Karpas-422 (cell line): ENCODE data around the gene REPS1. TPM values are rescaled to one million over a fixed set of nuclear protein-coding genes. Genes with fewer than 3 reads are reported as not detected.

Experiments
- DNase-seq: peaks from one replicate; pipeline ENCODE4 v3.0.0-alpha.2; 2015
- H2AFZ ChIP-seq: fragments of 200-600 bp; sonication (generic); 2 replicates; pipeline ENCODE4 v1.6.1; 2014; ENCODE audit warnings: antibody characterized with exemption, low read length, mixed read lengths
- H3K27ac ChIP-seq: fragments of 200-600 bp; sonication (generic); 2 replicates; pipeline ENCODE4 v1.5.1; 2014; ENCODE audit warnings: mild to moderate bottlenecking, low read length, moderate library complexity
- H3K27me3 ChIP-seq: fragments of 200-600 bp; sonication (generic); 2 replicates; pipeline ENCODE4 v1.6.1; 2014; ENCODE audit warnings: low read length, mixed read lengths
- H3K36me3 ChIP-seq: fragments of 200-600 bp; sonication (generic); 2 replicates; pipeline ENCODE4 v1.6.1; 2014; ENCODE audit warnings: low read length, mixed read lengths; ENCODE audit not compliant: insufficient read depth
- H3K4me1 ChIP-seq: fragments of 200-600 bp; sonication (generic); 2 replicates; pipeline ENCODE4 v1.6.1; 2014; ENCODE audit warnings: mild to moderate bottlenecking, low read length, mixed read lengths
- H3K4me2 ChIP-seq: fragments of 200-600 bp; sonication (generic); 2 replicates; pipeline ENCODE4 v1.6.1; 2014; ENCODE audit warnings: low read length, low read depth, mild to moderate bottlenecking; ENCODE audit not compliant: poor library complexity, severe bottlenecking
- H3K4me3 ChIP-seq: fragments of 200-600 bp; sonication (generic); 2 replicates; pipeline ENCODE4 v1.5.1; 2014; ENCODE audit warnings: mild to moderate bottlenecking, antibody characterized with exemption, low read length, mixed read lengths
- H3K79me2 ChIP-seq: fragments of 200-600 bp; sonication (generic); 2 replicates; pipeline ENCODE4 v1.6.1; 2014; ENCODE audit warnings: mild to moderate bottlenecking, low read length, mixed read lengths
- H3K9ac ChIP-seq: fragments of 200-600 bp; sonication (generic); 2 replicates; pipeline ENCODE4 v1.6.0; 2014; ENCODE audit warnings: low read length
- H3K9me2 ChIP-seq: fragments of 200-600 bp; sonication (generic), shearing (Covaris generic); replicated peaks from 2 replicates; pipeline ENCODE4 v1.6.0; 2014; ENCODE audit warnings: mild to moderate bottlenecking, low read length, moderate library complexity; ENCODE audit not compliant: insufficient read depth
- H3K9me3 ChIP-seq: fragments of 300-700, 200-600 bp; sonication (generic); 2 replicates; pipeline ENCODE4 v1.6.1; 2014; ENCODE audit warnings: low read length, mixed read lengths
- H4K20me1 ChIP-seq: fragments of 200-600 bp; sonication (generic); 2 replicates; pipeline ENCODE4 v1.6.1; 2014; ENCODE audit warnings: mild to moderate bottlenecking, antibody characterized with exemption, low read length, low read depth; ENCODE audit not compliant: insufficient read depth
- total RNA-seq: library from RNA; depleted of rRNA; stranded (reverse); fragments of >200 nt; shearing (Covaris generic); gene quantifications from 2 replicates; pipeline ENCODE4 v1.2.3, GENCODE V29; 2014; ENCODE audit warnings: low replicate concordance

REPS1 gene
- total RNA-seq, 1 experiment from 2014 or later, result 82.6 TPM

DNA sequence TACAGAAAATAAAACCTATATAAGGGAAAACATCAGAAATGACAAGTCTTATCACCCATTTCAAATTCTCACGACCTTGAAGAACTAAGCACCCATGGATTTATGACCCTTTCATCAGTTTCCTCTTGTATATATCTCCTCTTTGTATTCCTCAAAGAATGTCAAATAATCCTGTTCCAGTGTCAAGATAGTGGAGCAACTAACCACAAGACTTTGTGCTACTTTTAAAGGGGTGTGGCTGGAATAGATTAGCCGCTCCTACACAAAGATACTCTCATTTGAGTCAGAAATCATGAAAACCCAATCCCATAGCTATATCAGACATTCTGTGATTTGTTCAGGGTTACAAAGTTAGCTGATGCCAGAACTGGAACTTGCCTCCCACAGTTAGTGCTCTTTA is 6.6 kb downstream of the REPS1 start:
- Histone ChIP-seq H3K4me1 (peaks cover 58% of the 10 kb centered on the region), H3K9me3 (no peaks in the 10 kb centered on the region), H3K4me2 (no peak overlapping the region), H3K9me2 (no peaks in the 10 kb centered on the region), H2AFZ (no peak overlapping the region), H4K20me1 (peaks cover 43% of the 10 kb centered on the region), H3K9ac (no peak overlapping the region), H3K4me3 (no peak overlapping the region), H3K79me2 (peaks cover 100% of the 10 kb centered on the region), H3K36me3 (no peaks in the 10 kb centered on the region), H3K27me3 (no peaks in the 10 kb centered on the region), H3K27ac (no peak overlapping the region)
- DNase-seq, result no peak

DNA sequence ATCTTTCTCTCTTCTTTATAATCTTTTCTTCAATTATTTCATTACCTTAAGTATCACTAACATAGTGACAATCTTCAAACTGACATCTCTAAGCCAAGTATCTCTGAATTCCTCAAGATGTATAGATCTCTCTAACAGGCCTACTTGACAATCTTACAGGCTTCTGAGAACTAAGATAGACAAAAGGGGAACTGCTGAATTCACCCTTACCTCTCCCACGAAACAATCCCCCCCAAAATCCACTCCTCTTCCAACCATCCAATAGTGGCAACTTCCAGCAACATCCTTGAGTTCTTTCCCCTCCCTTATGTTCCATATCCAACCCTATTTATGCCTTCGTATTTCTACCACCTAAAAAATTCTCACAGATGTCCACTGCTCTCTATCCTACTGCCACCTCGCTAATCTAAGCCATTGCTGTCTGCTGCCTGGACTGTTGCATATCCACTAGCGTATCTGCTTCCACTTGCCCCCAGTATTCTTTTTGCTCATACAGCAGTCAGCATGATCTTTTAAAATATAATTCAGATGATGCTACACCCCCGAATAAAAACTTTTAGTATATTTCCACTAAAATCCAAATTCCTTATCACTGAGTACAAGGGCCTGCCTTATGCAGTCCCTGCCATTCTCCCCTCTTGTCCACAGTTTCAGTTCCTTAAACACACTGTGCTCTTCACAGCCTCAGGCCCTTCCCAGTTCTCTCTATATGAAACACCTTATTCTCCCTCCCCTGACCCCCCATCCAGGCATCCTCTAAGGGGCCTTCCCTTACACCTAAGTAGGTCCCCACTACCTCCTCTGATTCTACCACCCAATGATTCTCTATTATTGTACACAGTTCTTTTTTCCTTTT is 8.0 kb downstream of the REPS1 start:
- H3K9me3 ChIP-seq, result no peaks in the 10 kb centered on the region
- H3K4me3 ChIP-seq, result no peak overlapping the region
- peaks cover 100% of the 10 kb centered on the region for H3K79me2 ChIP-seq
- no peak for DNase-seq
- no peak overlapping the region for H3K9ac ChIP-seq
- no peaks in the 10 kb centered on the region for H3K27me3 ChIP-seq
- H3K36me3 ChIP-seq, result no peaks in the 10 kb centered on the region
- no peaks in the 10 kb centered on the region for H3K9me2 ChIP-seq
- no peak overlapping the region for H2AFZ ChIP-seq
- no peak overlapping the region for H3K4me2 ChIP-seq
- H4K20me1 ChIP-seq, result peaks cover 36% of the 10 kb centered on the region
- no peak overlapping the region for H3K27ac ChIP-seq
- peaks cover 47% of the 10 kb centered on the region for H3K4me1 ChIP-seq

DNA sequence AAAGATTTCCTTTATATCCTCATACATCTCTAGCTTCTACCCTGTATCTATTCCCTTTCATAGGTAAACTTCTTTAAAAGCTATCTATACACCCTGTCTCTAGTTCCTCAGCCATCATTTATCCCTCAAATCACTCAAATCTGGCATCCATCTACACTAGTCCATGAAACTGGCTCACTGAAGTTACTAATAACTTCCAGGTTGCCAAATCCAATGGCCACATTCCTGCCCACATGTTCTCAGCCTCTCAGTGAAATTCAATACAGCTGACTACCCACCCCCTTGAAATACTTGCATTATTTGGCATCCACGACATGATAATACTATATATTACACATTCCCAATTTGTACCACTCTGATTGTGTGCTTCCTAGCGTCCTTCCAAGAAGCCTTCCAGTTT is 8.7 kb downstream of the REPS1 start:
- Histone ChIP-seq H3K4me1 (peaks cover 41% of the 10 kb centered on the region), H4K20me1 (peaks cover 31% of the 10 kb centered on the region), H3K27me3 (no peaks in the 10 kb centered on the region)

DNA sequence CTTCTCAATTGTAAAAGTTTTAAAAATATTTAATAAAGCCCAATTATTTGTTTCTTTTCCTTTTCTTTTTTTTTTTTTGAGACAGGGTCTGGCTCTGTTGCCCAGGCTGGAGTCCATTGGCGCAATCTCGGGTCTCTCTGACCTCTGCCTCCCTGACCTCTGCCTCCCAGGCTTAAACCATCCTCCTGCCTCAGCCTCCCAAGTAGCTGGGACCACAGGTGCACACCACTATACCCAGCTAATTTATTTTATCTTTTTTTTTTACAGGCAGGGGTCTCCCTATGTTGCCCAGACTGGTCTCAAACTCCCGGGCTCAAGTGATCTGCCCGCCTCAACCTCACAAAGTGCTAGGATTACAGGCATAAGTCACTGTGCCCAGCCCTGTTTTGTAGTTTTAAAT is 9.8 kb downstream of the REPS1 start:
- no peak for DNase-seq
- peaks cover 100% of the 10 kb centered on the region for H3K79me2 ChIP-seq
- no peaks in the 10 kb centered on the region for H3K36me3 ChIP-seq

More for the DNA sequence above, 8.7 kb downstream of the REPS1 start:
- Histone ChIP-seq H2AFZ (no peak overlapping the region), H3K27ac (no peak overlapping the region), H3K4me2 (no peak overlapping the region), H3K9me3 (no peaks in the 10 kb centered on the region), H3K9me2 (no peaks in the 10 kb centered on the region), H3K36me3 (no peaks in the 10 kb centered on the region), H3K4me3 (no peak overlapping the region), H3K9ac (no peak overlapping the region), H3K79me2 (peaks cover 100% of the 10 kb centered on the region)
- no peak for DNase-seq

DNA sequence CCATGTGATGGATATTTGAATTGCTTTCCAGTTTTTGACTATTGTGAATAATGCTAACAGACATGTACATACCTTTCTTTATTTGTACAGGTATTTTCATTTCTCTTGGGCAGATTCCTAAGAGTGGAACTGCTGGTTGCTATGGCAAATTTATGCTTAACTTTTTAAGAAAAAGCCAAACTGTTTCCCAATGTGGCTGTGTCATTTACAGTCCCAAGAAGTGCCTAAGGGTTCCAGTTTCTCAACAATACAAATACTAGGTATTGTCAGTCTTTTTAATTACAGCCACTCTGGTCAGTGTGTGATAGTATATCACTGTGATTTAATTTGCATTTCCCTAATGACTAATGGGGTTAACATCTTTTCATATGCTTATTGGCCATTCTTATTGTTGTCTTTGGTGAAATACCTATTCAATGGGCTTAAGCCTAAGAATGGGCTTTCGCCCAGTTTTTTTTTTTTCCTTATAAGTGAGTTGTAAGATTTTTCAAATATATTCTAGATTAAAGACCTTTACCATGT is 10.3 kb downstream of the REPS1 start:
- Histone ChIP-seq H3K79me2 (peaks cover 100% of the 10 kb centered on the region), H3K9ac (no peak overlapping the region), H3K4me2 (no peak overlapping the region), H3K9me3 (no peaks in the 10 kb centered on the region), H3K4me1 (peaks cover 51% of the 10 kb centered on the region), H3K36me3 (no peaks in the 10 kb centered on the region), H3K9me2 (no peaks in the 10 kb centered on the region), H2AFZ (no peak overlapping the region), H3K27me3 (no peaks in the 10 kb centered on the region), H3K27ac (no peak overlapping the region), H4K20me1 (peaks cover 23% of the 10 kb centered on the region), H3K4me3 (no peak overlapping the region)
- no peak for DNase-seq

More for the DNA sequence above, 9.8 kb downstream of the REPS1 start:
- peaks cover 46% of the 10 kb centered on the region for H3K4me1 ChIP-seq
- no peaks in the 10 kb centered on the region for H3K27me3 ChIP-seq
- H3K4me2 ChIP-seq, result no peak overlapping the region
- H4K20me1 ChIP-seq, result peaks cover 23% of the 10 kb centered on the region
- H3K4me3 ChIP-seq, result no peak overlapping the region
- H3K27ac ChIP-seq, result no peak overlapping the region
- no peaks in the 10 kb centered on the region for H3K9me3 ChIP-seq
- no peaks in the 10 kb centered on the region for H3K9me2 ChIP-seq
- no peak overlapping the region for H2AFZ ChIP-seq
- no peak overlapping the region for H3K9ac ChIP-seq

DNA sequence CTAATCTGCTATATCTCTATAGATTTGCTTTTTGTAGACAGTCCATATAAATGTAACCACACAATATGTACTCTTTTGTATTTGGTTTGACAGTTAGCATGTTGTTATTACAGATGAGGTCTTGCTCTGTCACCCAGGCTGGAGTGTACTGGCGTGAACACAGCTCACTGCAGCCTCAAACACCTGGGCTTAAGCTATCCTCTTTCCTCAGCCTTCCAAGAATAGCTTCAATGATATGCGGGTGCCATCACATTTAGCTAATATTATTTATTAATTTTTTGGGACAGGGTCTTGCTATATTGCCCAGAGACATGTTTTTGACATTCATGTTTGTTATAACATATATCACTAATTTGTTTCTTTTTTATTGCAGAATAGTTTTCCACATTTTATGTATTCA is 10.8 kb downstream of the REPS1 start:
- Histone ChIP-seq H3K4me2 (no peak overlapping the region), H2AFZ (no peak overlapping the region), H4K20me1 (peaks cover 23% of the 10 kb centered on the region)

DNA sequence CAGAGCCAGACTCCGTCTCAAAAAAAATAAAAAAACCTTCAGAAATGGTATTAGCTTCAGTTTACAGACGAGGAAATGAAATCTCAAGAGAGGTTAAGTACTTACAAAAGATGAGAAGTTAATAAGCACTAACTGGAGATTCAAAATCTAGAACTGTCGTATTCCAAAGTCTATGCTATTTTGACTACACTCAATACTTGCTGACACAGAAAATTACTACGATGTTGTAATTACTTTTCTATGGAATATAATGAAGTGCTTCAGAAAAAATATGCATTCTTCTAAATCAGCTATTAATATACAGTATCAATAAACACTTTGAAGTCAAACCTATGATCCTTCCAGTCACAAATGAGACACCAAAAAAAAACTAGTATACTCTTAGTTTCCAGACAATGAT is 12.2 kb downstream of the REPS1 start:
- Histone ChIP-seq H3K4me2 (no peak overlapping the region), H4K20me1 (peaks cover 23% of the 10 kb centered on the region), H3K27ac (no peak overlapping the region), H3K4me3 (no peak overlapping the region), H3K9me3 (no peaks in the 10 kb centered on the region), H3K36me3 (no peaks in the 10 kb centered on the region), H3K9me2 (no peaks in the 10 kb centered on the region), H3K27me3 (no peaks in the 10 kb centered on the region), H3K4me1 (peaks cover 32% of the 10 kb centered on the region), H3K9ac (no peak overlapping the region), H3K79me2 (peaks cover 100% of the 10 kb centered on the region), H2AFZ (no peak overlapping the region)
- DNase-seq, result no peak

More for the DNA sequence above, 10.8 kb downstream of the REPS1 start:
- Histone ChIP-seq H3K36me3 (no peaks in the 10 kb centered on the region), H3K9me3 (no peaks in the 10 kb centered on the region), H3K4me1 (peaks cover 47% of the 10 kb centered on the region), H3K4me3 (no peak overlapping the region), H3K9ac (no peak overlapping the region), H3K9me2 (no peaks in the 10 kb centered on the region), H3K27ac (no peak overlapping the region), H3K79me2 (peaks cover 100% of the 10 kb centered on the region), H3K27me3 (no peaks in the 10 kb centered on the region)
- no peak for DNase-seq

DNA sequence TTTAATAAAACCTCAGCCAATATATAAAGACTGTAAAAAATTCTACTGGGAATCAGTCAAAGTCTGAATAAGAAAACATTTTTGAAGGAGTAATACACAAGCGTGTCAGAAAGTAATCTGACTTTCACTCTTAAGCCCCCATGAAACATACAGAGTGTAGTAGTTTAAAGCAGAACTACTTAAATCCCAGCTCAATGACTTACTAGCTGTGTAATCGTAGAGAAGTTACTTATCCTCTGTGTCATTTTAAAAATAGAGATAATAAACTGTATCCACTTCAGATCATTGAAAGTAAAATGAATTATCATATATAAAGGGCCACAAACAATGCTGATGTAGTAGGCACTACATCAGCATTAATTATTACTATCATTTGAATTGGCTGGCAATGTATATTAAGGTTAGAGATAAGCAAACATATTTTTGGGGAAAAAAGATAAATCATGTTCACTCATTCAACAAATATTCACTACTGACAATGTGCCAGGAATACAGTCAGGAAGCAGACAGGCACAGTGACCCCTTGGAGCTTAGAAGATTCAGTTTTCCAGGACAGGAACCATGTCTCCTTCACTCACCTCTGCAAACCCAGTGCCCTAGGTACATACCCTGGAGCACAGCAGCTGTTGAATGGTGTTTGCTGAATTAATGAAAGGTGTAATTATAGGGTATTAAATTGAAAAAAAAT is 14.4 kb downstream of the REPS1 start:
- H3K27ac ChIP-seq, result no peak overlapping the region
- no peak overlapping the region for H3K4me3 ChIP-seq
- peaks cover 12% of the 10 kb centered on the region for H4K20me1 ChIP-seq
- H3K4me2 ChIP-seq, result no peak overlapping the region
- H3K9ac ChIP-seq, result no peak overlapping the region
- peaks cover 21% of the 10 kb centered on the region for H3K4me1 ChIP-seq
- no peaks in the 10 kb centered on the region for H3K27me3 ChIP-seq
- no peaks in the 10 kb centered on the region for H3K9me2 ChIP-seq
- H3K79me2 ChIP-seq, result peaks cover 99% of the 10 kb centered on the region
- no peaks in the 10 kb centered on the region for H3K9me3 ChIP-seq
- DNase-seq, result no peak
- no peak overlapping the region for H2AFZ ChIP-seq
- no peaks in the 10 kb centered on the region for H3K36me3 ChIP-seq
